Measurements from ENCODE around the gene SLC66A2. TPM values are rescaled to one million over a fixed set of nuclear protein-coding genes. Genes with fewer than 3 reads are reported as not detected.

The SLC66A2 gene
- total and polyA plus RNA-seq, 10 of the 15 experiments (the other 5 are each of a cell fraction or from before 2014, with no cell fraction given): 0.69 to 42.5 (median 14.8) TPM

GRCh38 chr18:79853303-79853992, 98.0 kb downstream of the SLC66A2 start:
- H3K27me3 ChIP-seq (replicated peaks in 1 of 2; ENCODE audit: control insufficient read depth in 2 of 2, insufficient read depth in 2 of 2, low read length in 1 of 2): no peaks in the 10 kb centered on the region
- SMC1A ChIA-PET (ENCODE audit: uncharacterized antibody, unreplicated experiment): no interaction called here
- H3K27ac ChIP-seq (ENCODE audit: control insufficient read depth, insufficient read depth): no peak overlapping the region
- peaks cover 10% of the 10 kb centered on the region for H3K4me1 ChIP-seq (ENCODE audit: control insufficient read depth, insufficient read depth, low read length)
- RAD21 ChIA-PET (ENCODE audit: unreplicated experiment): no interaction called here
- in situ Hi-C loops (cut with MboI): no loop called here
- no TSS peak for BruUV-seq (replicated peaks)
- no peaks in the 10 kb centered on the region for H3K79me2 ChIP-seq (ENCODE audit: control insufficient read depth, insufficient read depth, low read length)
- no peak for DNase-seq (ENCODE audit: low read depth, low spot score)
- no peaks in the 10 kb centered on the region for H3K36me3 ChIP-seq (ENCODE audit: control insufficient read depth in 2 of 2, insufficient read depth in 2 of 2, low read length in 1 of 2)
- CTCF ChIA-PET: no interaction called here
- ATAC-seq: no peak
- intact Hi-C loops (cut with micrococcal nuclease; ENCODE audit: unreplicated experiment): no loop called here
- FAIRE-seq: no peak
- POLR2A ChIA-PET: no interaction called here
- no peaks in the 10 kb centered on the region for H3K9me3 ChIP-seq (replicated peaks; ENCODE audit: control insufficient read depth, insufficient read depth, low read length)
- H2AFZ ChIP-seq (ENCODE audit: control insufficient read depth, low read depth, low read length): no peak overlapping the region
- no peak overlapping the region for H3K4me2 ChIP-seq (ENCODE audit: control insufficient read depth, insufficient read depth)
- 62% methylated on average over 25 of the region's 26 CpGs for WGBS (ENCODE audit: insufficient coverage, insufficient replicate concordance, low lambda C conversion rate, missing lambda C conversion rate)
- no peak overlapping the region for H3K9ac ChIP-seq (ENCODE audit: control insufficient read depth, insufficient read depth, low read length)
- no peak for TF ChIP-seq ZZZ3 (IDR thresholded peaks at IDR 0.05; ENCODE audit: control insufficient read depth, insufficient read length, low read depth)
- no peak for TF ChIP-seq FOXM1 (IDR thresholded peaks at IDR 0.05; ENCODE audit: low read depth, low read length)
- no peak for TF ChIP-seq MEF2B (IDR thresholded peaks at IDR 0.05; ENCODE audit: partially characterized antibody, poor library complexity, severe bottlenecking)
- TF ChIP-seq ZBTB4 (CRISPR knock-in tag; IDR thresholded peaks at IDR 0.05): no peak
- no peak for TF ChIP-seq YY1 (IDR thresholded peaks at IDR 0.05; ENCODE audit: low read depth, low read length)
- no peak for TF ChIP-seq ZBTB33 (IDR thresholded peaks at IDR 0.05)
- TF ChIP-seq BRCA1 (IDR thresholded peaks at IDR 0.05; ENCODE audit: low read depth, low read length): no peak
- no peak for TF ChIP-seq GATAD2B (conservative IDR thresholded peaks at IDR 0.05; ENCODE audit: low read depth)
- no peak for TF ChIP-seq ZNF687 (IDR thresholded peaks at IDR 0.05)
- no peaks in the 10 kb centered on the region for H4K20me1 ChIP-seq (ENCODE audit: control insufficient read depth, insufficient read depth)
- no peak overlapping the region for H3K4me3 ChIP-seq

Measured in GM12878 (cell line).